ENCODE data around the gene L3MBTL4. TPM values are rescaled to one million over a fixed set of nuclear protein-coding genes. Genes with fewer than 3 reads are reported as not detected.
"Not testable (repeated sequence)": the region's sequence is repeated elsewhere in the genome, so short reads cannot be mapped to it uniquely, and the experiment has no call there.

Gene L3MBTL4
- total and polyA plus RNA-seq, 9 of the 15 experiments (the other 6 are each of a cell fraction or from before 2014, with no cell fraction given): not detected

GRCh38 chr18:6194640-6195039 is 220.1 kb downstream of the L3MBTL4 start:
- H3K79me2 ChIP-seq (ENCODE audit: control insufficient read depth, insufficient read depth, low read length): no peaks in the 10 kb centered on the region
- FAIRE-seq: no peak
- no peak overlapping the region for H3K4me2 ChIP-seq (ENCODE audit: insufficient read depth, low read length)
- intact Hi-C loops (cut with micrococcal nuclease): no loop called here
- no peak overlapping the region for H3K9ac ChIP-seq (ENCODE audit: insufficient read depth in 1 of 2, low read depth in 2 of 2, low read length in 2 of 2)
- no TSS peak for BruUV-seq (replicated peaks)
- no peaks in the 10 kb centered on the region for H3K9me1 ChIP-seq (ENCODE audit: control insufficient read depth, insufficient read depth, low read length)
- WGBS (ENCODE audit: insufficient coverage, low coverage, missing lambda C conversion rate): 0% methylated on average over 2 of the region's 2 CpGs
- H2AFZ ChIP-seq (ENCODE audit: low read depth, low read length): no peak overlapping the region
- H4K20me1 ChIP-seq (replicated peaks; ENCODE audit: control insufficient read depth, insufficient read depth, low read length): no peaks in the 10 kb centered on the region
- DNase-seq (ENCODE audit: extremely low read depth in 1 of 4, low spot score in 3 of 4): no peak
- no peak overlapping the region for H3K27ac ChIP-seq (ENCODE audit: extremely low read depth, low read depth, low read length)
- H3K27me3 ChIP-seq (ENCODE audit: control insufficient read depth in 2 of 2, insufficient read depth in 2 of 2, low read length in 2 of 2): no peaks in the 10 kb centered on the region
- no peaks in the 10 kb centered on the region for H3K4me1 ChIP-seq (replicated peaks in 1 of 2; ENCODE audit: control insufficient read depth in 2 of 2, insufficient read depth in 2 of 2, low read length in 2 of 2)
- H3K36me3 ChIP-seq (ENCODE audit: control insufficient read depth, insufficient read depth, low read length): no peaks in the 10 kb centered on the region
- ChIA-PET POLR2A (no interaction called here), CTCF (ENCODE audit: low intra/inter-chr PET ratio) (no interaction called here)
- ATAC-seq: no peak
- H3K9me3 ChIP-seq (replicated peaks; ENCODE audit: control insufficient read depth, insufficient read depth, low read depth, low read length): no peaks in the 10 kb centered on the region
- in situ Hi-C loops (cut with MboI): no loop called here
- no peak for TF ChIP-seq ZSCAN29 (IDR thresholded peaks at IDR 0.05)
- TF ChIP-seq SMAD4 (CRISPR knock-in tag; conservative IDR thresholded peaks at IDR 0.05): no peak
- TF ChIP-seq ZNF311 (CRISPR knock-in tag; IDR thresholded peaks at IDR 0.05): no peak
- no peak for TF ChIP-seq ZNF253 (CRISPR knock-in tag; conservative IDR thresholded peaks at IDR 0.05)
- no peak overlapping the region for H3K4me3 ChIP-seq

GRCh38 chr18:6185782-6186181 is 228.9 kb downstream of the L3MBTL4 start:
- H3K27me3 ChIP-seq (ENCODE audit: control insufficient read depth in 2 of 2, insufficient read depth in 2 of 2, low read length in 2 of 2); BruUV-seq (replicated peaks); H3K4me2 ChIP-seq (ENCODE audit: insufficient read depth, low read length); H3K36me3 ChIP-seq (ENCODE audit: control insufficient read depth, insufficient read depth, low read length); intact Hi-C loops (cut with micrococcal nuclease); H2AFZ ChIP-seq (ENCODE audit: low read depth, low read length); DNase-seq (ENCODE audit: extremely low read depth in 1 of 4, low spot score in 3 of 4); CTCF ChIA-PET (ENCODE audit: low intra/inter-chr PET ratio); FAIRE-seq; H3K4me3 ChIP-seq; in situ Hi-C loops (cut with MboI); ATAC-seq; H3K27ac ChIP-seq (ENCODE audit: extremely low read depth, low read depth, low read length); H3K79me2 ChIP-seq (ENCODE audit: control insufficient read depth, insufficient read depth, low read length); H3K9ac ChIP-seq (ENCODE audit: insufficient read depth in 1 of 2, low read depth in 2 of 2, low read length in 2 of 2); H3K9me1 ChIP-seq (ENCODE audit: control insufficient read depth, insufficient read depth, low read length); H4K20me1 ChIP-seq (replicated peaks; ENCODE audit: control insufficient read depth, insufficient read depth, low read length); POLR2A ChIA-PET; H3K4me1 ChIP-seq (replicated peaks in 1 of 2; ENCODE audit: control insufficient read depth in 2 of 2, insufficient read depth in 2 of 2, low read length in 2 of 2); H3K9me3 ChIP-seq (replicated peaks; ENCODE audit: control insufficient read depth, insufficient read depth, low read depth, low read length): not testable (repeated sequence)
- WGBS (ENCODE audit: insufficient coverage, low coverage, missing lambda C conversion rate): 0% methylated on average over 3 of the region's 3 CpGs

All from K562 (cell line).